NCI-H1436 treated with DMSO at 0.1 percent for 48 hours (cell line): Measurements from ENCODE around the gene CTCFL.
"Not testable (repeated sequence)": the region's sequence is repeated elsewhere in the genome, so short reads cannot be mapped to it uniquely, and the experiment has no call there.

Experiments used
- DNase-seq: peaks from one replicate; lab custom pipeline; 2025; lab: John Stamatoyannopoulos, UW

Gene CTCFL

GRCh38 chr20:57508831-57509230, 16.1 kb downstream of the CTCFL start:
- DNase-seq = no peak

GRCh38 chr20:57508381-57508780, 16.6 kb downstream of the CTCFL start:
- DNase-seq = no peak

DNA sequence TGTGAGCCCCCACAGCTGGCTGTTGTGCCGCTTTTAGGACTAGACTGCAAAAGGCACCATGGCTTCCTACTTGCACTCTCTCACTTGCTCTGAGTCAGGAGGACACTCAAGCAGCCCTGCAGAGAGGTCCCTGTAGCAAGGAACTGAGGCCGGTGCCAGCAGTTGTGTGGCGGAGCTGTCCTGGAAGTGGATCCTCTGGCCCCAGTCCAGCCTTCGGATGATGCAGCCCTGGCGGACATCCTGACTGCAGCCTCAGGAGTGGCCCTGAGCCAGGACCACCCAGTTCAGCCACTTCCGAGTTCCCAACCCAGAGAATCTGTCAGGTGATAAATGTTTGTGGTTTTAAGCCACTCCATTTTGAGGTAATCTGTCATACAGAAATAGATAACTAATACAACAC, 17.5 kb downstream of the CTCFL start:
- no peak for DNase-seq

- DNase-seq = no peak
Observed at GRCh38 chr20:57505979-57506378, 19.0 kb downstream of the CTCFL start.

DNA sequence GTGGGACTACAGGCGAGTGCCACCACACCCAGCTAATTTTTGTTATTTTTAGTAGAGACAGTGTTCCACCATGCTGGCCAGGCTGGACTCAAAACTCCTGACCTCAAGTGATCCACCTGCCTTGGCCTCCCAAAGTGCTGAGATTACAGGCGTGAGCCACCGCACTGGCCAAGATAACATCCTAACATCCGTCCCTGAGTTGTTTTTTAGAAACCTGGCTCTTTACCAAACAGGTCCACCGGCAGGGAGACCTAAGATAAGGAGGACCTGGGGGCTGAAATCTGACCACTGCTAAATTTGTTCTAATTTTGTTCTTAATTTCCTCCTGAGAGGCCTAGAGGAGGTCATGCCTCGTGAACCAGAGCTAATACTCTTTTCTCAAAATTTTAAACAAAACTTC, 20.5 kb downstream of the CTCFL start:
- no peak for DNase-seq

DNA sequence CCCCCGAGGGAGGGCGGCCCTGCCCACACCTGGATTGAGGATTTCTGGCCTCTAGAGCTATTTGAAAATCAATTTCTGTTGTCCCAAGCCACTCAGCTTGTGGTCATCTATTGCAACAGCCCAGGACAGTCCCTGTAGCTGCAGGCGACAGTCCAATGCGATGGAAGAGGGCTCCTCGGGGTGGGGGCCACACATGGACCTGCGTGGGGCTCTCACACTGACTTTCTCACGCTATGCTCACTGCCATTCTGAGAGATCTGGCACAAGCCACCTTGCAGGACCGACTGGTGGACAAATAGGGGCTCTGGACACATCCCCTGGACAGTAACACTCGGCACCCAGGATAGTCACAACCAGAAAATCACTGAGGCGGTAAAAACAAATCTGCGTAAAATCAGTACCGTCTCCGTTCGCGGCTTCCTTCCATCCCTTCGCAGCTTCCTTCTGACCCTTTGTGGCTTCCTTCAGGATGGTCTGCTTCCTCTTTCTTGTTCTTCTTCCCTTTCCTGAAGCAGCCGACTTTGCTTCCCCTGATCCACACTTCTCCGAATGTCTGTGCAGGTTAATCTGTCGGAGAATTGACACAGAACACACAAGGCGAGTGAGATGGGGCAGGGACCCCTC, 21.8 kb downstream of the CTCFL start:
- DNase-seq = no peak

GRCh38 chr20:57502336-57502700, 22.6 kb downstream of the CTCFL start:
- no peak for DNase-seq

DNA sequence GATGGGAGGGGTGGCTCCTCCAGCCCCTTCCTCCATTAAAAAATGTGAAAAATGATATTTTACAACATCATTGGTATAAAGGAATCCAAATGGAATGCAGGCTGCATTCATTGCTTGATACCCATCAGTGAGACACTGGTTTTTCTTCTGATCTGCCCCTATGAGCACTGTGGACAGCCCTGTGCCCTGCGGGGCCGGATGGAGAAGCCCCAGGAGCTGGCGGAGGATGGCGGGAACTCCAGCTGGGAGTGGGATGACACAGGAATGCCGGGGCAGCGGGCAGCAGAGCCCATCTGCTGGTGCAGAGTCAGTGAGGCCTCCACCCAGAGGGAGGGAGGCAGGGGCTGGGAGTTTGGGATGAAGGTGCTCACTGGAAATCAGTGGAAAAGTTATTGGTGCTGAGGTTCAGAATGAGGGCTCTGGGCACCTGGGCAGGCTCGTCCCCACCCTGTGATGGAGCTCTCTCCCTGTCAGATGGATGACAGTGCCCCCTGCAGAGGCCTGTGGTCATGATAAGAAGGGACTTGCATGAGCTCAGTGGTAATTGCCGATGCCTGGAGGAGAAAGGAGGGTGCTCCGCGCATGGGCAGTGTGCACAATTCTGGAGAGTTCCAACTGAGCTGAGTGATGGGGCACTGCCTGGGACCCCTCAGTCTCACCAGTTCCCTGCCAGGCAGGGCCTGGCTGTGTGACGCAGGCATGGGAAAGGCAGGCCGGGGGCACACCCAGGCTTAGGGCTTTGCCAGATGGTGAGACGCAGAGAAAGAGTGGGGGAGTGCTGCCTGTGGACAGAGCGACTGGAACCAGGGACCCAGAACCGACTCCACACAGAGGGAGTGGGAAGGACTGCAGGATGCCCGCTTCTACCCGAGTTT, 23.2 kb downstream of the CTCFL start:
- no peak for DNase-seq

- no peak for DNase-seq
Observed at GRCh38 chr20:57500962-57501361, 24.0 kb downstream of the CTCFL start.

- no peak for DNase-seq
Observed at GRCh38 chr20:57500235-57500634, 24.7 kb downstream of the CTCFL start.

DNA sequence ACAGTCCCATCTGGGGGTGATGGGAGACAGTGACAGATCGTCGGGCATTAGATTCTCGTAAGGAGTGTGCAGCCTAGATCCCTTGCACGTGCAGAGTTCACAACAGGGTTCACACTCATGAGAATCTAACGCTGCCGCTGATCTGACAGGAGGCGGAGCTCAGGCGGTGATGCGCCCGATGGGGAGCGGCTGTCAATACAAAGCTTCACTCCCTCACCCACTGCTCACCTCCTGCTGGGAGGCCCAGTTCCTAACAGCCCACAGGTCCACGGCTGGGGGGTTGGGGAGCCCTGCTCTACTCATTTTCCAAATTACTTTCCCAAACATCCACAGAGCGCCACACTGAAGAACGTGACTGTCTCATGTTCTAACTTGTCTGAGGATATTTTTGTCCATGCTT, 25.3 kb downstream of the CTCFL start:
- DNase-seq = no peak

GRCh38 chr20:57498425-57499400, 26.2 kb downstream of the CTCFL start:
- DNase-seq = no peak

- DNase-seq = no peak
Observed at GRCh38 chr20:57496592-57496991, 28.3 kb downstream of the CTCFL start.

GRCh38 chr20:57495978-57496377, 29.0 kb downstream of the CTCFL start:
- DNase-seq = no peak

- no peak for DNase-seq
Observed at GRCh38 chr20:57493091-57493615, 31.8 kb downstream of the CTCFL start.

DNA sequence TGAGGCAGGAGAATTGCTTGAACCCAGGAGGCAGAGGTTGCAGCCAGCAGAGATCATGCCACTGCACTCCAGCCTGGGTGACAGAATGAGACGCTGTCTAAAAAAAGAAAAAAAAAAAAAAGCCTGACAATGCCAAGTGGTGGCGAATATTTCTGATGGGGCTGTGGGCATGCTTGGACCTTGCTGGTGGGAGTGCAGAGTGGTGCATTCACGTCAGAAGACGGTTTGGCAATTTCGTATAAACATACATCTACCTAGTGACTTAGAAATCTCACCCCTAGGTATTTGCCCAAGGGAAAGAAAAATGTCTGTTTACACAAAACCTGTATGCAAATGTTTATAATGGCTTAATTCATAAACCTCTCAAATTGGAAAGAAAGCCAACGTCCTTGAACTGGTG, 33.6 kb downstream of the CTCFL start:
- no peak for DNase-seq

- DNase-seq = not testable (repeated sequence)
Observed at GRCh38 chr20:57488277-57488676, 36.7 kb downstream of the CTCFL start.

DNA sequence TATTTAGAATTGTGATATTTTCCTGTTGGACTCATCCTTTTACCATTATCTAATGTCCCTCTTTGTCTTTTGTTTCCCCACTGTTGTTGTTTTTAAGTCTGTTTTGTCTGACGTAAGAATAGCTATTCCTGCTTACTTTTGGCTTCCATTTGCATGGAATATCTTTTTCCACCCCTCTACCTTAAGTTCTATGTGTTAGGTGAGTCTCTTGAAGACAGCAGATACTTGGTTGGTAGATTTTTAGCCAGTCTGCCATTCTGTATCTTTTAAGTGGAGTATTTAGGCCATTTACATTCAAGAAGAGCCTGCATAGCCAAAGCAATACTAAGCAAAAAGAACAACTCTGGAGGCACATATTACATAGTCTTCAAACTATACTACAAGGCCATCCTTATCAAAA, 39.2 kb downstream of the CTCFL start:
- no peak for DNase-seq

DNA sequence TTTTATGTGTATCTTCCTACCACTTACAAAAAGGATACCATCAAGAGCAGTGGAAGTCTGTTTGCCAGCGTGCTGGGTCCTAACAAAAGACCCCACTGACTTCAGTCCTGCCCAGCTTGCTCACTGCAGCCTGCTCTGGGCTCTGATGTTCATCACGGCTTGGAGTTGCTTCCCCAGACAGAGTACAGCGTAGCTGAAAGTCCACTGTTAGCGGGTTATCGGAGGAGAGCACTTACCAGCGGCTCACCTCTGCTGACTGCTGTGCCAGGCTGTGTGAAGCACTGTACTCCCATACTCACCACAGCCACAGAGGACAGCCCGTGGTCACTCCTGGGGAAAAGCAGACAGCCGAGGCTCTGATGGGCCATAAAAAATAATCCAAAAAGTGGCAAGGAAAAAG, 40.2 kb downstream of the CTCFL start:
- DNase-seq = no peak

DNA sequence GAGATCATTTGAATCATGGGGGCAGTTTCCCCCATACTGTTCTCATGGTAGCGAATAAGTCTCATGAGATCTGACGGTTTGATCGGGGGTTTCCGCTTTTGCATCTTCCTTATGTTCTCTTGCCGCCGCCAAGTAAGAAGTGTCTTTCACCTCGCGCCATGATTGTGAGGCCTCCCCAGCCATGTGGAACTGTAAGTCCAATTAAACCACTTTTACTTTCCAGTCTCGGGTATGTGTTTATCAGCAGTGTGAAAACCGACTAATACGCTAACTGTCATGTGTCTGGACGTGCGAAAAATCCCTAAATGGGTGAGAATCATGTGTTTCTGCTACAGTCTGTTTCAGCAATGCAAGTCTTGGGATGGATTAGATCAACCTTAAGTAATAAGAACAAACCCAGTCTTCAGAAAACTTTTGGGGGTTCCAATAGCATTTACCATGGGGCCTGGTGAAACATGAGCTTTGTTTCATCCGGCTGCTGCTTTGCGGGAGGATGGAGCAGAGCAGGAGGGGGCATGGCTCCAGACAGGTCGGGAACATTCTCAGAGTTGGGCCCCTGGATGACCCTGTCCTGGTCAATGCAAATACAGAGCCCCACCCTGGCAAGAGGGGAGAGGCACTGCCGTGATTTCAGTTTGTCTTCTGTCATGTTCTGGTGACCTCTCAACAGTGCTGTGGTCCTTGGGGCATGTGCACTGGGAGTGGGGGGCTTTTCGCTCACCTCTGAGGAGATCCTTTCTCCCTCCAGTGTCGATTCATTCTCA, 41.5 kb downstream of the CTCFL start:
- no peak for DNase-seq

GRCh38 chr20:57482796-57483195, 42.1 kb downstream of the CTCFL start:
- DNase-seq = no peak

GRCh38 chr20:57482148-57482547, 42.8 kb downstream of the CTCFL start:
- no peak for DNase-seq
